WI38 (cell line): Measurements from ENCODE around the gene PGP.
"Not testable (repeated sequence)": the region's sequence is repeated elsewhere in the genome, so short reads cannot be mapped to it uniquely, and the experiment has no call there.

Experiments used
- H3K4me3 ChIP-seq: 2 replicates; pipeline ENCODE4 v1.5.1; 2011; ENCODE audit warnings: low read depth, mild to moderate bottlenecking, control low read depth, low read length
- CTCF ChIP-seq: IDR thresholded peaks from 2 replicates; pipeline ENCODE4 v1.5.1; 2012; ENCODE audit warnings: low read depth, mild to moderate bottlenecking, control low read depth, low read length

PGP gene

GRCh38 chr16:2243031-2243528 is 28.4 kb upstream of the PGP start:
- TF ChIP-seq CTCF, result no peak
- H3K4me3 ChIP-seq, result no peak overlapping the region

- no peak for TF ChIP-seq CTCF
- H3K4me3 ChIP-seq, result no peak overlapping the region
Measured at GRCh38 chr16:2242598-2242997, 28.0 kb upstream of the PGP start.

GRCh38 chr16:2240331-2240730 is 25.7 kb upstream of the PGP start:
- not testable (repeated sequence) for H3K4me3 ChIP-seq

- no peak overlapping the region for H3K4me3 ChIP-seq
- TF ChIP-seq CTCF, result no peak
Measured at GRCh38 chr16:2238838-2239675, 24.4 kb upstream of the PGP start.

- no peak for TF ChIP-seq CTCF
- H3K4me3 ChIP-seq, result no peak overlapping the region
Measured at GRCh38 chr16:2238150-2238837, 23.7 kb upstream of the PGP start.

- H3K4me3 ChIP-seq, result no peak overlapping the region
- TF ChIP-seq CTCF, result no peak
Measured at GRCh38 chr16:2237493-2238149, 23.0 kb upstream of the PGP start.

- no peak for TF ChIP-seq CTCF
- H3K4me3 ChIP-seq, result no peak overlapping the region
Measured at GRCh38 chr16:2237102-2237482, 22.5 kb upstream of the PGP start.
